ENCODE results near the gene SFXN5.

- no peak for TF ChIP-seq EP300 (IDR thresholded peaks at IDR 0.05; ENCODE audit: borderline replicate concordance)
- no peak for TF ChIP-seq CEBPB (IDR thresholded peaks at IDR 0.05)
- no peak for TF ChIP-seq YY1 (IDR thresholded peaks at IDR 0.05; ENCODE audit: low read depth)
- no peak for TF ChIP-seq TAF1 (IDR thresholded peaks at IDR 0.05; ENCODE audit: low read depth)
- no peak for TF ChIP-seq EGR1 (IDR thresholded peaks at IDR 0.05)
- TF ChIP-seq, protein P1, sequence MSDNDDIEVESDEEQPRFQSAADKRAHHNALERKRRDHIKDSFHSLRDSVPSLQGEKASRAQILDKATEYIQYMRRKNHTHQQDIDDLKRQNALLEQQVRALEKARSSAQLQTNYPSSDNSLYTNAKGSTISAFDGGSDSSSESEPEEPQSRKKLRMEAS (IDR thresholded peaks at IDR 0.05), result no peak
- no peak for TF ChIP-seq REST (IDR thresholded peaks at IDR 0.05; ENCODE audit: low read depth)
- TF ChIP-seq TEAD4 (IDR thresholded peaks at IDR 0.05), result no peak
- no peak for TF ChIP-seq RAD21 (IDR thresholded peaks at IDR 0.05; ENCODE audit: low read depth)
- no peak for TF ChIP-seq NFIC (IDR thresholded peaks at IDR 0.05)
- TF ChIP-seq ZBTB7A (IDR thresholded peaks at IDR 0.05; ENCODE audit: low read depth), result no peak
- TF ChIP-seq USF1 (IDR thresholded peaks at IDR 0.05), result no peak
- no peak for TF ChIP-seq FOXM1 (IDR thresholded peaks at IDR 0.05; ENCODE audit: borderline replicate concordance, low read depth)
- no peak for TF ChIP-seq TCF12 (IDR thresholded peaks at IDR 0.05; ENCODE audit: low read depth)
These were observed 8.1 kb upstream of the SFXN5 start for GRCh38 chr2:73079636-73080035.
